HG03378 (cell line): ENCODE measurements around the gene SLC15A1.

Source experiments
- ATAC-seq: cut with Tn5 transposase; IDR thresholded peaks from one replicate; pipeline ENCODE4 v1.9.1; 2021; ENCODE audit warnings: mild to moderate bottlenecking, moderate library complexity; ENCODE audit not compliant: unreplicated experiment

The SLC15A1 gene

GRCh38 chr13:98781470-98781869 lies 29.0 kb upstream of the SLC15A1 start:
- ATAC-seq, result no peak

DNA sequence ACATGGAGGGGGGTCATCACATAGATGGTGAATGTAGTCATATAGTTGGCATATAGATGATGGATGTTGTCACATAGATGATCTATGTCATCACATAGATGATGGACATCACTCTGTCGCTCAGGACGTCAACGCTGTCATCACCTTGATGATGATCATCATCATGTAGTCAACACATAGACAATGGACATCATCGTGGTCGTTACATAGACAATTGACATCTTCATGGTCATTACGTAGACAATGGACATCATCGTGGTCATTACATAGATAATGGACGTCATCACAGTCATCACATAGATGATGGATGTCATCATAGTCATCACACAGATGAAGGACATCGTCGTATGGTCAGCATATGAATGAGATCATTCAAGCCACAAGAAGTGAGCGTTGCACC lies 28.6 kb upstream of the SLC15A1 start:
- ATAC-seq, result no peak

DNA sequence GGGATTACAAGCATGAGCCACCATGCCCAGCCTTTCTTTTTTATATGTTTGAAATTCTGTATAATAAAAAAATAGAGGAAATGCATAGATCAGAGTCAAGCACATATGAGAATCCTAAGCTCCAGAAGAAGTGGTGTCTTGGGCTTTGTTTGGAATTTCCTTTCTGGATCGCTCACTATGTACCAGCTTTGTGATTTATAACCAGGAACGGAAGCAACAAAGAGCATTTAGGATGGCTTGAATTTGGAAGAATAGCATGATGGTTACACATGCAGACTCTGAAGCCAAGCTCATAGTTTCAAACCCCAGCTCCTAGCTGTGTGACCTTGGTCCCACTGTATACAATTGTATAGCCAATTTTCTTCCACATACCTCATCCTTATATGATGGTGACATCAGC lies 28.0 kb upstream of the SLC15A1 start:
- ATAC-seq, result no peak

- no peak for ATAC-seq
These were observed 27.2 kb upstream of the SLC15A1 start for GRCh38 chr13:98779695-98780094.

GRCh38 chr13:98778749-98779148 lies 26.3 kb upstream of the SLC15A1 start:
- ATAC-seq, result no peak

- no peak for ATAC-seq
These were observed 24.2 kb upstream of the SLC15A1 start for GRCh38 chr13:98776644-98777043.

DNA sequence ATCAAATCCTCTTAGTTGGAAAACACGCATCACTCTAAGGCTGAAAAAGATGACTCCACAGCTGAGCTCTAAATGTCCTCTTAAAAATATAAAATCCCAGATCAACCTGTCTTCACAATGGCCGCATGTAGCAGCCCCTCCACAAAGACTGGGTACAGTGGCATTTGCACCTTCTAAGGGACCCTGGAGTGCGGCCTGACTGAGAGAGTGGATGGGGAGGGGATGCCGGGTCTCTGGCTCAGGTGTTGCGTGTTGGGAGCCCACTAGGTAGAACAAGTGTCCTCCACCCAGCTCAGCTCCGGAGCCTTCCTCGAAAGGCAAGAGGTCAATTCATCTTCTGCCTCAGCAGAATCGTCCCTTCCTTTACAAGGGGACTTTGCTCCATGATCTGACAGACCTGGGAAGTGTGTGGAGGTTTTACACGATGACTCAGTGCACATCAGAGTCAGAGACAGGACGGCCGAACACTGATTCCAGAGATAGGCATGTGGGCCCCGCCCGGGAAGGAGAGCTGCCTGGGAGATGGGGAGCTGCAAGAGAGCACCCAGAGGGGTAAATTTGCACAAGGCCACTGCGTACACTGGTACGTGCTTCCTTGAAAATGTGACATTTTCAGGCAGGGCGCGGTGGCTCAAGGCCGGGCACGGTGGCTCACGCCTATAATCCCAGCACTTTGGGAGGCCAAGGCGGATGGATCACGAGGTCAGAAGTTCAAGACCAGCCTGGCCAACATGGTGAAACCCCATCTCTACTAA lies 23.5 kb upstream of the SLC15A1 start:
- no peak for ATAC-seq

DNA sequence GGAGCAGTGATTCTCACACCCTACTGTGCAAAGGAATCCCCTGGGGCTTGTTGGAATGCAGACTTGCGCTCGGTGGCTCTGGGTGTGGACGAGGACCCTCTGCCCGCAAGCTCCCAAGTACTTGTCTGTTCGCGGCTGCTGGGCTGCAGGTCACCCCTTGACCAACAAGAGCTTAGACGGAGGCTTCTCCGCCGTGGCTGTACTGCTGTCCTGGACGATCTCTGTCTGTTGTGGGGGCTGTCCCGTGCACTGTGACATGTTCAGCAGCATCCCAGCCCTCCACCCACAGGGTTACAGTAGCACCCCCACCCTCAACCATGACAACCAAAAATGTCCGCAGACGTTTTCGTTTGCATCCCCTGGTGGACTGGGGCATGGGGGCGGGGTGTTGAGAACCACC lies 22.9 kb upstream of the SLC15A1 start:
- ATAC-seq, result no peak

DNA sequence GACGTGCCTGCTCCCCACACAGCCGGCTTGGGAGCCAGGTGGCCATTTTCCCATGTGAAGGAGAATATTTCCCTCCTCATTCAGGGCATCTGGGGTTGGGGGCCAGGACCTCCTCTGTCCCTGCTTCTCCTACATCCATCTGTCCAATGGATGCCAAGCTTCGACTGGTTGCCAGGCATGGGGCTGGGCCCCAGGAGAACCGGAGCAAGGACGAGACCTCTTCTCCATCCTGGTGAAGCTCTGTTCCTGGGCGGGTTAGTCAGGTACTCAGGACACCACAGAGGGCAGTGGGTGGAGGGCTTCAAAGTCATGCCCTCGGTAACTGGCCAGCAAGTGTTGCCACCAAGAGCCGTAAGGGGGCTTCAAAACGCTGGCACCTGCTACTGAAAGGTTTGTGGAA lies 22.3 kb upstream of the SLC15A1 start:
- ATAC-seq, result no peak

DNA sequence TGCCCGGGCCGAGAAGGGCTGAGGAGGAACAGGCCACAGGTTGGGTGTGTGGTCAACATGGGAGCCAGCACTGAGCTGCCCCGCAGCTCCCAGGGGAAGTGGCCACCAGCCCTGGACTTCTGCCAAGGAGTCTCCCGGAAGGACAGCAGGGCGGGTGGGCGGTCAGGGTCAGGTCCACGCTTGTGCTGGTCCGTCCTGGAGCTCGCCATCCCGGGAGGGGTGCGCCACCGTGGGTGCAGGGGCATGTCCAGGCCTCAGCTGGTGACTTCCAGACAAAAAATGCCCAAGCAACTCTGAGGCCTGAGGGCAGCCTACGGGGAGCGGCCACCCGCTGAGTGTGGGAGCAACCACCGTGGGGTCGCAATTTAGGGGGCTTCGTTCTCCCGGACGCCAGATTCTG lies 21.4 kb upstream of the SLC15A1 start:
- ATAC-seq, result no peak

DNA sequence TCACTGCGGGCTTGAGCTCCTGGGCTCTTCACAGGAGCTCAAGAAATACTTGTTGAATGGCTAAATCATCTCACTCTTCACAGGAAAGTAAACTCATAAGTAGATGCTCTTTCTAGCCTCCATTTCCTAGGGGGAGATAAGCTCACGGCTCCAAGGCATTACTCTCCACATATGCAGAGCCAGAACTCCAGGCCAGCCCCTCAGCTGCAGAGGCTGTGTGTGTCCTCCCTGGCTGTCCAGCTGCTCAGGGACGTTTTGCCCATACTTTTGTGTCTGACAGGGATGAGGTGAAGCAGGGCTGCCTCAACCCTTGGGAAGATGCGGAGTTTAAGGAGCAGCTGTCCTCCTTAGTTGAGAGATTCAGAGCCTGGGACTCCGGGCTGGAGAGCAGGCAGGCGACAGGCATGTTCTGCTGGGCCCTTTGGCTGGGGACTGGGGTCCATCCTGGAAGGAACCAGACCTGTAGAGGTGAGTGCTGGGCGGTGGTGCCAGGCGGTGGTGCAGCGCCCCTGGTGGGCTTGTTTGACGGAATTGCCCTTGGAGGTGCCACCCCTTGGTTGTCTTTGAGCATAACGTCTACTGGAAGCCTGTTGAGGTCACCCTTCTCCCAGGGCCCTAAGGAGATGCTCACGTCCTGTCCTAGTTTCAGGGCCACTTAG lies 20.5 kb upstream of the SLC15A1 start:
- ATAC-seq, result no peak

- no peak for ATAC-seq
These were observed 19.6 kb upstream of the SLC15A1 start for GRCh38 chr13:98771838-98772611.

DNA sequence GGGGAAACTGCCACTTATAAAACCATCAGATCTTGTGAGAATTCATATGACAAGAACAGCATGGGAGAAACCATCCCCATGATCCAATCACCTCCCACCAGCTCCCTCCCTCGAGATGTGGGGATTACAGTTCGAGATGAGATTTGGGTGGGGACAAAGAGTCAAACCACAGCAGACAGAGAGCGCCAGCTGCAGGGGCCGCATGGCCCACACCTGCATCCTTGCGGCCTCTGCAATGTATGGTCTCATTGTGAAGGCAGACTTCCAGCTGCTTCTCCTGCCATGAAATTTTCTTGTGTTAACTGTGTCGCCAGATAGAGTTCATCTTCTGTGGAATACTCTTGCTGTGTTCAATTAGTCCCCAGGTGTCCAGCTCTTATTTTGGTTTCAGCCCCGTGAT lies 17.3 kb upstream of the SLC15A1 start:
- no peak for ATAC-seq

DNA sequence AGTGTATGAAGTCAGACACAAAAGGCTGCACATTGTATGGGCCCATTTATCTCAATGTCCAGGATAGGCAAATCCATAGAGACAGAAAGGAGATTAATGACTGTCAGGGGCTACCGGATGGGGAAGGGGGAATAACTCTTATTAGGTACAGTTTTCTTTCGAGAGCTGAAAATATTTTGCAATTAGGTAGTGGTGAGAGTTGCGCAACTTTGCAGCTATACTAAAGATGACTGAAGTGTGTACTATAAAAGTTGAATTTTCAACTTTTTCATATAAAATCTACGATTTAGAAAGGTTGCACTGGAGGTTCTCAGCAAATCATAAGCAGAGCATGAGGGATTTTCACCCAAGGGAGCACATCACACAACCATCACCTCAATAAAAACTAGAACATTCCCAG lies 16.1 kb upstream of the SLC15A1 start:
- ATAC-seq, result no peak

GRCh38 chr13:98766697-98767096 lies 14.2 kb upstream of the SLC15A1 start:
- no peak for ATAC-seq

GRCh38 chr13:98765996-98766519 lies 13.6 kb upstream of the SLC15A1 start:
- ATAC-seq, result no peak

DNA sequence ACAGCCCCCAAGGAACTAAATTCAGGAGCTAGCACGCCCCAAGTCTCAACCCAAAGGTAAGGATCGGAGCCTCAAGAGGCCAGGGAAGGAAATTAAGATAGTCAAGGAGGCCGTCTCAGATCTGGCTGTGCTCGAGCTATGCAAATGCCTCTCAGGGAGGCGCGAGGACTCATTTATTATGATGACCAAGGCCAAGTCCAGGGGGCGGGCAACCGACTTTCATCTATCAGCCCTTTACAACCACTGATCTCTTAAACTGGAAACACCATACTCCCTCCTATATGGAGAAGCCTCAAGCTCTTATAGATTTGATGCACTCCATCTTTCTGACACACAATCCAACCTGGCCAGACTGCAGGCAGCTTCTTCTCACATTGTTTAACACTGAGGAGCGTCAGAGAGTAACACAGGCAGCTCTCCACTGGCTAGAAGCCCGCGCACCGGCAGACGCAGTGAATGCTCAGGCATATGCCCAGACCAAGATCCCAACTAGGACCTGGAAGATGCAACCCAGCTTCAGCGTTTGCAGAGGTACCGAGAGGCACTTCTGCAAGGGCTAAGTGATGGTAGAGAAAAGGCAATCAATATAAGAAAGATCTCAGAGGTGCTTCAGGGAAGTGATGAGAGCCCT lies 9.6 kb upstream of the SLC15A1 start:
- no peak for ATAC-seq

DNA sequence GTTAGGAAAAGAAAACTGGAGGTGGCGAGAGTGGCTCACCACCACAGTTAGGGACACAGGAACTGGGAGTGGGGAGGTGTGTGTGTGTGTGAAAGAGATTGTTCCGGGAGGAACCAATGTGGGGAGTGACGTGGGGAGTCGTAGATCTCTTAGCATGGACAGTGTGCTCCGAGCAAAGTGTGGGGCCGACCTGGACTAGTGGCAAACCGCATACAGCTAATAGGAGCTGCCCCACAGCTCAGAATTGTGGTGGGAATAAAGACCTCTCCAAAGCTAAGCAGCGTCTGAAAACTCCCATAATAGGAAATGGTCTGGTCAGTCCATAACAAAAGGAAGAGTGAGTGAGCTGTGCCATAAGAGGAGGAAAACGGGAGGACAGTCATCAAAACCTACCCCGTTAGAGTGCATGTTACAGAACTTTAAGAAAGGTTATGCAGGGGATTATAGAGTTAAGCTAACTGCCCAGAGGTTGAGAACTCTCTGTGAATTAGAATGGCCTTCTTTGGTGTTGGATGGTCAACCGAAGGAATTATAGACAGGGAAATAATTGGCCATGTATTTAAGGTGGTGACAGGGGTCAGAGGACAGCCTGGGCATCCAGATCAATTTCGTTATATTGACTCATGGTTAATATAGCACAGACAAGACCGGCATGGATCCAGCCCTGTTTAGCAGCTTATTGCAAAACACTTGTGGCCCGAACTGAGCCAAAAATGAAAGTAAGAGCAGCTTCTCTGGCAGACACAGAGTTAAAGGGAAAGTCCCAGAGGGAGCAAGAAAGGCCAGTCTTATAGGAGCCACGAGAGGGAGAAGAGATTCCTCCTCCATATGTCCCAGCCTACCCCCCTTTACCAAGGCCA lies 8.9 kb upstream of the SLC15A1 start:
- ATAC-seq, result peak; percentile 82

DNA sequence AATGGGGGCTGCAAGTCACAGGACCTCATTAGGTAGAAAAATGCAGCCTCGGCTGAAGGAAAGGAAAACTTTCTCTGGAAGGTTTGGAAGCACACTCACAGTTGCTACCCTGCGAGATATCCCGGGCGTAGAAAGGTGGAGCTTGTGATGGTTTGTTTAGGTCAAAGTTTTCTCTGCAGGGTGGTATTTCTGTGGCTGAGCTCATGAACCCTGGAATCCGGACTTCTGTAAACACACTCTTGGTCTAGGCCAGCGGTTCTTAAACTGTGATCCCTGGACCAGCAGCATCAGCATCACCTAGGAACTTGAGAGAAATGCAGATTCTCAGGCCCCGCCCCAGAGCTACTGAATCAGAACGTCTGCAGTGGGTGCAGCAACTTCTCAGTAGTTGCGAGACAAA lies 3.3 kb upstream of the SLC15A1 start:
- no peak for ATAC-seq

DNA sequence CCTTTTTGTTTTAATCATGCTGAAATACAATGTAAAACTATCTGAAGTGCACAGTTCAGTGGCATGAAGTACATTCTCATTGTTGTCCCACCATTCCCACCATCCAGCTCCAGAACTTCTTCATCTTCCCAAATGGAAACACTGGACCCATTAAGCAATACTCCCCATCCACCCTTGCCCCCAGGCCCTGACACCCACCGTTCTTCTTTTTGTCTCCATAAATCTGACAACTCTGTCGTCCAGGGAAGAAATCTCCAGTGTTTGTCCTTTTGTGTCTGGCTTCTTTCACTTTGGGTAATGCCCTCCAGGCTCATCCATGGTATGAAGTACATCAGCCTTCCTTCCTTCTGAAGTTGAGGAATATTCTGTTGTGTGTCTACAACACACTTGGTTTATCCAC lies 2.6 kb upstream of the SLC15A1 start:
- ATAC-seq, result no peak
